GM21515 (cell line): ENCODE measurements around the gene ABCD1.

Experiments used
- ATAC-seq: cut with Tn5 transposase; IDR thresholded peaks from one replicate; pipeline ENCODE4 v1.9.1; 2021; ENCODE audit not compliant: unreplicated experiment

Gene ABCD1

GRCh38 chrX:153783378-153784013 is 58.8 kb downstream of the ABCD1 start:
- ATAC-seq = no peak

- no peak for ATAC-seq
Measured at GRCh38 chrX:153784325-153784967, 59.8 kb downstream of the ABCD1 start.

GRCh38 chrX:153786669-153787068 is 62.0 kb downstream of the ABCD1 start:
- no peak for ATAC-seq

- ATAC-seq = no peak
Measured at GRCh38 chrX:153789654-153790053, 65.0 kb downstream of the ABCD1 start.

GRCh38 chrX:153791104-153791852 is 66.6 kb downstream of the ABCD1 start:
- ATAC-seq = no peak

- no peak for ATAC-seq
Measured at GRCh38 chrX:153792368-153792767, 67.7 kb downstream of the ABCD1 start.

- ATAC-seq = no peak
Measured at GRCh38 chrX:153793291-153793690, 68.6 kb downstream of the ABCD1 start.
